HG02943 (cell line): ENCODE measurements around the gene ZNF892.
"Not testable (repeated sequence)": the region's sequence is repeated elsewhere in the genome, so short reads cannot be mapped to it uniquely, and the experiment has no call there.

Experiments used
- ATAC-seq: cut with Tn5 transposase; IDR thresholded peaks from one replicate; pipeline ENCODE4 v1.9.1; 2021; ENCODE audit warnings: mild to moderate bottlenecking, low read depth, moderate library complexity; ENCODE audit not compliant: unreplicated experiment

The ZNF892 gene

GRCh38 chr2:95207111-95207961, at the start of gene ZNF892:
ZNF892 (plus strand) TSS chr2:95207521; CDS start chr2:95207816, 295 bp downstream.
- ATAC-seq: peak; percentile 96

GRCh38 chr2:95158441-95158840, 48.9 kb upstream of the ZNF892 start:
- no peak for ATAC-seq

- ATAC-seq: peak; percentile 37
Measured at GRCh38 chr2:95158891-95159619, 48.3 kb upstream of the ZNF892 start.

- ATAC-seq: peak; percentile 85
Measured at GRCh38 chr2:95159690-95160449, 47.5 kb upstream of the ZNF892 start, which contains the start of gene ZNF514. ZNF514 (minus strand) TSS chr2:95159848; CDS start chr2:95153253, 6,595 bp downstream.

GRCh38 chr2:95165030-95165370, 42.3 kb upstream of the ZNF892 start:
- peak; percentile 16 for ATAC-seq

- ATAC-seq: peak; percentile 92
Measured at GRCh38 chr2:95165371-95166064, 41.8 kb upstream of the ZNF892 start, which contains the start of gene ZNF2. ZNF2 (plus strand) TSS chr2:95165809; CDS start chr2:95176227, 10,418 bp downstream.

GRCh38 chr2:95166065-95166763, 41.1 kb upstream of the ZNF892 start:
- ATAC-seq: peak; percentile 20

- no peak for ATAC-seq
Measured at GRCh38 chr2:95171902-95172301, 35.4 kb upstream of the ZNF892 start.

- no peak for ATAC-seq
Measured at GRCh38 chr2:95174031-95174542, 33.2 kb upstream of the ZNF892 start.

GRCh38 chr2:95179451-95179850, 27.9 kb upstream of the ZNF892 start:
- no peak for ATAC-seq

- no peak for ATAC-seq
Measured at GRCh38 chr2:95181774-95182173, 25.5 kb upstream of the ZNF892 start.

GRCh38 chr2:95185197-95185596, 22.1 kb upstream of the ZNF892 start:
- ATAC-seq: no peak

GRCh38 chr2:95185973-95186372, 21.3 kb upstream of the ZNF892 start:
- no peak for ATAC-seq

- not testable (repeated sequence) for ATAC-seq
Measured at GRCh38 chr2:95192956-95193355, 14.4 kb upstream of the ZNF892 start.

GRCh38 chr2:95203911-95204310, 3.4 kb upstream of the ZNF892 start:
- ATAC-seq: no peak

- ATAC-seq: no peak
Measured at GRCh38 chr2:95204396-95204795, 2.9 kb upstream of the ZNF892 start.

GRCh38 chr2:95206096-95206495, 1.2 kb upstream of the ZNF892 start:
- ATAC-seq: no peak

- ATAC-seq: no peak
Measured at GRCh38 chr2:95208106-95208505, 785 bp downstream of the ZNF892 start.

- no peak for ATAC-seq
Measured at GRCh38 chr2:95215018-95215612, 7.8 kb downstream of the ZNF892 start.
